NB4 (cell line): ENCODE data around the gene KIAA1217.

Experiments
- DNase-seq: peaks from one replicate; pipeline ENCODE4 v3.0.0; 2010; ENCODE audit warnings: low read depth
- H3K4me3 ChIP-seq: one replicate; pipeline ENCODE4 v1.5.1; 2011; ENCODE audit warnings: mild to moderate bottlenecking, low read depth, low read length, moderate library complexity
- MYC ChIP-seq: IDR thresholded peaks from 2 replicates; pipeline ENCODE4 v1.6.1; 2011; ENCODE audit warnings: low read depth, low read length
- POLR2A ChIP-seq: IDR thresholded peaks from 2 replicates; pipeline ENCODE4 v1.6.1; 2011; ENCODE audit warnings: mild to moderate bottlenecking; ENCODE audit not compliant: insufficient read length; ENCODE audit errors: extremely low read depth
- TF ChIP-seq, protein P1 (sequence below): IDR thresholded peaks from one replicate; pipeline ENCODE4 v1.5.1; 2012; ENCODE audit warnings: low read depth, low read length
- TF ChIP-seq, protein P2 (sequence below): IDR thresholded peaks from 2 replicates; pipeline ENCODE4 v1.6.1; 2011; ENCODE audit warnings: low read depth, low read length

Gene KIAA1217

DNA sequence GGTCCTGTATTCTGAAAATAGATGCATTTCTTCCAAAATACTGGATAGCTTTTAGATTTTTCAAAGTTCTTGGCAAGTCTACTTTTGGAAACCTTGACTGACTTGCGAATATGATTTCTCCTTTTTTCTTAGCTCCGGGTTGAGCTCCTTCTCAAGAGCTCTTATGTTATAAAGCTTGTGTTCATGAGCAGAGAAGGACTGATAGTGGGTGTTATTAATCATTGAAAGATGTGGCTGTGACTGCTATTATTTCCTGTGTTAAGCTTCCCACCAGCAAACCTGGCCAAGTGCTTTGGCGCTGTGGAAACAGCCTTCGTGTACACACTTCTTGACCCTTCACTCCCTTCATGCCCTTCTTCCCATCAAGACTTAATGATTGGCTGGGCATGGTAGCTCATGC lies 98.2 kb downstream of the KIAA1217 start:
- H3K4me3 ChIP-seq = no peak overlapping the region
- TF ChIP-seq, protein P1, sequence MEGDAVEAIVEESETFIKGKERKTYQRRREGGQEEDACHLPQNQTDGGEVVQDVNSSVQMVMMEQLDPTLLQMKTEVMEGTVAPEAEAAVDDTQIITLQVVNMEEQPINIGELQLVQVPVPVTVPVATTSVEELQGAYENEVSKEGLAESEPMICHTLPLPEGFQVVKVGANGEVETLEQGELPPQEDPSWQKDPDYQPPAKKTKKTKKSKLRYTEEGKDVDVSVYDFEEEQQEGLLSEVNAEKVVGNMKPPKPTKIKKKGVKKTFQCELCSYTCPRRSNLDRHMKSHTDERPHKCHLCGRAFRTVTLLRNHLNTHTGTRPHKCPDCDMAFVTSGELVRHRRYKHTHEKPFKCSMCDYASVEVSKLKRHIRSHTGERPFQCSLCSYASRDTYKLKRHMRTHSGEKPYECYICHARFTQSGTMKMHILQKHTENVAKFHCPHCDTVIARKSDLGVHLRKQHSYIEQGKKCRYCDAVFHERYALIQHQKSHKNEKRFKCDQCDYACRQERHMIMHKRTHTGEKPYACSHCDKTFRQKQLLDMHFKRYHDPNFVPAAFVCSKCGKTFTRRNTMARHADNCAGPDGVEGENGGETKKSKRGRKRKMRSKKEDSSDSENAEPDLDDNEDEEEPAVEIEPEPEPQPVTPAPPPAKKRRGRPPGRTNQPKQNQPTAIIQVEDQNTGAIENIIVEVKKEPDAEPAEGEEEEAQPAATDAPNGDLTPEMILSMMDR = no peak
- TF ChIP-seq POLR2A = no peak
- TF ChIP-seq, protein P2, sequence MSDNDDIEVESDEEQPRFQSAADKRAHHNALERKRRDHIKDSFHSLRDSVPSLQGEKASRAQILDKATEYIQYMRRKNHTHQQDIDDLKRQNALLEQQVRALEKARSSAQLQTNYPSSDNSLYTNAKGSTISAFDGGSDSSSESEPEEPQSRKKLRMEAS = no peak
- no peak for TF ChIP-seq MYC
- no peak for DNase-seq

DNA sequence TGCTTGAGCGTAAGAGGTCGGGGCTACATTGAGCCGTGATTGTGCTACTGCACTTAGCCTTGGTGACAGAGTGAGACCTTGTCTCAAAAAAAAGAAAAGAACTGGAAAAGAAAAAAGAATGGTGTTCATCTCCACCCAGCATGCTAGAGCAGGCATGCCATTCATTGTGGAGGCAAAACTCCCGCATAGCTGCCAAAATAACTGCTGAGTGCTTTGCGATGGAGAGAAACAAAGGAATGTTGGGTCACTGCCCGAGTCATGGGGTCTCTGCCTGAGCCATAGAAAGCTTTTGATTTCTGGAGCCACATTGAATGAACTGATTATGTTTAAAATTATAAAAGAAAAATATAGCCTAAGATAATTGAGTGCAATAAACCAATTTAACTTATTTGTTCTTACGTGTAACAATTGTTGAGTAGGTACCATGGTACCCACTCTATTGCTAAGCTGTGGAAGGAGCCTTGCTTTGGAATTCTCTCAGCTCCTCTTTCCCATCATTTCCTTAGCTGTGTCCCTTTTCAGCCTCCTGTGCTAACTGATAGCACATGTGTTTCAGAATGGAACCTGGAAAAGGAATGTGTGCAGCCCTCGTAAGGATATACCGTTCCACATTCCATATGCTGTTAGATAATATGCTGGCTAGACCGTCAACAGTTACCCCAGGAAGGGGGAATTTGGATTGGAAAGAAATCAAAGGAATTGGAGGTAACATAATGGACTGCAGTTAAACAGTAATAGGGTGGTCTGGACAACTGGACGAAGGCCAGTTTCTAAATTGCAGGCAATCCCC lies 99.0 kb downstream of the KIAA1217 start:
- H3K4me3 ChIP-seq = no peak overlapping the region
- no peak for DNase-seq
- TF ChIP-seq, protein P1 = no peak
- TF ChIP-seq, protein P2 = no peak
- TF ChIP-seq MYC (no peak), POLR2A (no peak)

DNA sequence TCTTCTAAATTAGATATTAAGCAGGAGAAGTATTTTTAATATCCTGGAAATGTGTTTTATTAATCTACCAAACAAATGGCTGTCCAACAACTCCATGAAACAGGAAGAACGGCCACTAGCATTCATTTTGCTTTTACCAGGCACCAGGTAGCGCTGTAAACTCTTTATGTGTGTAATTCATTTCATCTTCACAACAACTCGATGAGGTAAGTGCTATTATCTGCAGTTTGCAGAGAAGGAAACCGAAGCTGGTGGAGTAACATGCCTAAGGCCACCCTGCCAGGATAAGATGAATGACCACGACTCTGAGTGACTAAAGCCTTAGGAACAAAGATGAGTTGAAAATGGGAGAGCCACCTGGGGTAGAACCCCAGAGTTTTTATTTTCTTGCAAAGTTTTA lies 101.2 kb downstream of the KIAA1217 start:
- H3K4me3 ChIP-seq = no peak overlapping the region
- TF ChIP-seq, protein P2 = no peak
- no peak for TF ChIP-seq MYC
- no peak for TF ChIP-seq POLR2A
- TF ChIP-seq, protein P1 = no peak
- DNase-seq = no peak

DNA sequence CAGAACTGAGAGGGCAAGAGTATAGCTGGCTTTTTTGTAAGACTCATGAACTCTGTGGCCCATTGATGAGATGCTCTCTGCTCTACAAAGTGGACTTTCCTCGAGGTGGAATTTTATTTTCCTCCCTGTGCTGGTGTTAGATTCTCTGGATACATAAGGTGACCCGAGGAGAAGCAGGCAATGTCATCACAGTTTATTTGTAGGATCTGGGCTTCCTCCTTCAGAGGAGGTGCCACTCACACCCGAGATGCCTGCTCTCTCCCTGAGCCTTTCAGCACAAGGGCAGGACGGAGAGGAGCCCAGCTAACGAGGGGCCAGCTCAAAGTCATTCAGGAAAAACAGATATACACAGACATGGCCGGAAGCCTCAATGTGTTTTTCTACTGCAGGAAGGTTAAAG lies 103.0 kb downstream of the KIAA1217 start:
- no peak overlapping the region for H3K4me3 ChIP-seq
- no peak for DNase-seq
- no peak for TF ChIP-seq POLR2A
- TF ChIP-seq, protein P1 = no peak
- TF ChIP-seq, protein P2 = no peak
- TF ChIP-seq MYC = no peak

DNA sequence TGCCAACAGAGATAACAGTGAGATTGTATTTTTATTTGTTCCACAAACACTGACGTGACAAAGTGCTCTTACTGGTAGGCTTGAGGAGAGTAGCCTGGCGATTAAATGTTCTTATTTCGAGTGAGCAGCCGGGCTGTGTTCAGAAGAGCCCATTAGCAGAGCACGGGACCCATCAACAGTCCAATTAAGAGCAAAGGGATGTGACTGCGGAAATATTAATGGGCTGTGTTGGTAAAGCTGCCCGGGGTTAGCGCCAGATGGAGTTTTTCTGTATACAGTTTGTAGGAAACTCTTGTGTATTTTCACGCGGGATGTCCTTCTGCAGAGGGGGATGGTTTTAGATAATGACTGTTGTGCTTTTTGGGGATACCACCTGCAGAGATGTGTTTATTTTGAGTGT lies 104.3 kb downstream of the KIAA1217 start:
- DNase-seq = no peak
- TF ChIP-seq POLR2A (no peak), MYC (no peak)
- TF ChIP-seq, protein P1 = no peak

DNA sequence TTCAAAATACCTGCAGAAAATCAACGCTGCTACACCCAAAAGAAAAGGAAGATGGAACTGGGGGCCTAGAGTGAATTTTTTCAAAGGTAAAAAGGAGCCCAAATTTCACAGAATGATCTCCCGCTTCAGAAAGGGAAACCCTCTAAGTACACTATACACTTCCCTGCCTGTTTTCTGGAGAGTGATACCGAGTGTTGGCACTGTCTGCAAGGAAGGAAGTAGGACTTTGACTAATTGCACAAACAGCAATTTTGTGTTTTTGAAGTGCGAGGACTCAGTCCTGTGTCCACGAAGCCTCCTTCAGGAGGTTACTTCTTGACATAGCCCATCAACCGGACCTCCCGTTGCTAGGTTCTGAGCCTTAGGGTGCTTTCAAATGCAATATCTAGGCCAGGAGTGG lies 106.3 kb downstream of the KIAA1217 start:
- H3K4me3 ChIP-seq = no peak overlapping the region
- no peak for TF ChIP-seq MYC
- TF ChIP-seq, protein P2 = no peak
- DNase-seq = no peak

More for the DNA sequence above, 104.3 kb downstream of the KIAA1217 start:
- no peak overlapping the region for H3K4me3 ChIP-seq
